Measurements from ENCODE around the gene KITLG. TPM values are rescaled to one million over a fixed set of nuclear protein-coding genes. Genes with fewer than 3 reads are reported as not detected.
"Not testable (repeated sequence)": the region's sequence is repeated elsewhere in the genome, so short reads cannot be mapped to it uniquely, and the experiment has no call there.

Gene KITLG, protein sequence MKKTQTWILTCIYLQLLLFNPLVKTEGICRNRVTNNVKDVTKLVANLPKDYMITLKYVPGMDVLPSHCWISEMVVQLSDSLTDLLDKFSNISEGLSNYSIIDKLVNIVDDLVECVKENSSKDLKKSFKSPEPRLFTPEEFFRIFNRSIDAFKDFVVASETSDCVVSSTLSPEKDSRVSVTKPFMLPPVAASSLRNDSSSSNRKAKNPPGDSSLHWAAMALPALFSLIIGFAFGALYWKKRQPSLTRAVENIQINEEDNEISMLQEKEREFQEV
- 0.57 and 0.58 TPM in 2 replicates for polyA plus RNA-seq (2013)

DNA sequence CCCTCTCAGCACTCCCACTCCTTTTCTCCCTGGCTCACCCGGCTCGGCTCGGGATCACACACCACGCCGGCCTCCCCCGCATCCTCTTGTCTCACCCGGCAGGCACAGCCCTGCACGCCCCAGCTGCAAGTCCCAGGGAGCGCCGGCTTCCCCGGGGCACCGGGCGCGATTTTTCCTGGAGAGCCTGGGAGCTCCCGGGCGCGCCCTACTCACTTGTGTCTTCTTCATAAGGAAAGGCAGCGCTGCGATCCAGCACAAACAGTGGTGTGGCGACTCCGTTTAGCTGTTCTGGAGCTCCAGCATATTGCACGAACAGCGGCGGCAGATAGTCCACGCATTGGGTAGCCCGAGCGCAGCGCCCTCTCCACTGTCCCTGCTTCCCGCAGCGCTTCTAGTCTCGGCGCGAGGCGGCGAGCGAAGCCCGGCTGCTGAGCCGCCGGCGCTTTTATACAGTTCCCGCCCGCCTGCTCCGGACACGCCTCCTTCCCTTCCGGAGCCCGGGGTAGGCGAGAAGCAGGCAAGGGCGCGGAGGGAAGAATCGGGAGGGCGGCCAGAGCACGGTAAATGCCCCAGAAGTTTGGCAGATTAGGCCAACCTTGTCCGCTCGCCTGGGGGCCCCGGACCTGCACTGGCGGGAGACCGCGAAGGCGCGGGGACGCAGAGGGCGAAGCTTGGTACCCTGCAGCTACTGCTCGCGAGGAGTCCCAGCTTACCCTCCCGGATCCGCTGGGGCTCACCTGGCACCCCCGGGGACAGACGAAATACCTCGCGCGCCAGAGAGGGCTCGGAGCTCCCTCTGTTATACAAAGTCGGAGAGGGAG is at the start of gene KITLG:
Gene KITLG, minus strand, starts transcription at position 421 of the 821 bp plus-strand sequence. Its CDS starts 193 bp downstream, at position 228.
- H3K18ac ChIP-seq (ENCODE audit: low read length): peak within 1 kb of the TSS; percentile 68
- no peak within 1 kb of the TSS for H2AK5ac ChIP-seq (ENCODE audit: low read length)
- H2BK5ac ChIP-seq (ENCODE audit: low read depth, low read length, poor library complexity): no peak within 1 kb of the TSS
- H3K23ac ChIP-seq (ENCODE audit: low read length): no peak within 1 kb of the TSS
- peak within 1 kb of the TSS; percentile 96 for H2AFZ ChIP-seq (ENCODE audit: insufficient read depth, low read length, poor library complexity)
- no peak within 1 kb of the TSS for H4K91ac ChIP-seq (ENCODE audit: low read depth, low read length)
- no peak within 1 kb of the TSS for H3K27ac ChIP-seq (ENCODE audit: low read depth, low read length)
- H3K36me3 ChIP-seq (ENCODE audit: control insufficient read depth in 1 of 2, insufficient read depth in 2 of 2, low read length in 2 of 2): no peaks in the 10 kb centered on the region
- peak; percentile 31 to 62 for DNase-seq
- peaks cover 0 to 2% of the 10 kb centered on the region in 2 experiments for H3K4me1 ChIP-seq (ENCODE audit: control insufficient read depth in 1 of 2, insufficient read depth in 2 of 2, low read length in 2 of 2)
- peaks cover 2% of the 10 kb centered on the region for H3K79me1 ChIP-seq (ENCODE audit: low read length)
- H2BK120ac ChIP-seq (ENCODE audit: insufficient read depth, low read length, poor library complexity): no peak within 1 kb of the TSS
- H3K4me3 ChIP-seq (ENCODE audit: low read depth, low read length): peak within 1 kb of the TSS; percentile 71
- H3K9ac ChIP-seq (ENCODE audit: low read length): no peak within 1 kb of the TSS
- H3K14ac ChIP-seq (ENCODE audit: low read length): peak within 1 kb of the TSS; percentile 48
- H3K4ac ChIP-seq (ENCODE audit: low read depth, low read length): no peak within 1 kb of the TSS
- no peak within 1 kb of the TSS for H4K12ac ChIP-seq (ENCODE audit: low read depth, low read length)
- H3K79me2 ChIP-seq (ENCODE audit: control insufficient read depth, insufficient read depth, low read length, poor library complexity): no peaks in the 10 kb centered on the region
- H4K8ac ChIP-seq (ENCODE audit: low read depth, low read length): no peak within 1 kb of the TSS
- no peaks in the 10 kb centered on the region for H3K27me3 ChIP-seq (ENCODE audit: insufficient read depth, low read length)
- H3K9me3 ChIP-seq (ENCODE audit: insufficient read depth, low read depth, low read length): no peaks in the 10 kb centered on the region
- no CpG with 5 or more reads among the region's 73 CpGs for WGBS (ENCODE audit: extremely low coverage, insufficient coverage, insufficient read length)
- H3K4me2 ChIP-seq (ENCODE audit: low read length): peak within 1 kb of the TSS; percentile 98
- H2BK12ac ChIP-seq (ENCODE audit: low read length): peak within 1 kb of the TSS; percentile 13

DNA sequence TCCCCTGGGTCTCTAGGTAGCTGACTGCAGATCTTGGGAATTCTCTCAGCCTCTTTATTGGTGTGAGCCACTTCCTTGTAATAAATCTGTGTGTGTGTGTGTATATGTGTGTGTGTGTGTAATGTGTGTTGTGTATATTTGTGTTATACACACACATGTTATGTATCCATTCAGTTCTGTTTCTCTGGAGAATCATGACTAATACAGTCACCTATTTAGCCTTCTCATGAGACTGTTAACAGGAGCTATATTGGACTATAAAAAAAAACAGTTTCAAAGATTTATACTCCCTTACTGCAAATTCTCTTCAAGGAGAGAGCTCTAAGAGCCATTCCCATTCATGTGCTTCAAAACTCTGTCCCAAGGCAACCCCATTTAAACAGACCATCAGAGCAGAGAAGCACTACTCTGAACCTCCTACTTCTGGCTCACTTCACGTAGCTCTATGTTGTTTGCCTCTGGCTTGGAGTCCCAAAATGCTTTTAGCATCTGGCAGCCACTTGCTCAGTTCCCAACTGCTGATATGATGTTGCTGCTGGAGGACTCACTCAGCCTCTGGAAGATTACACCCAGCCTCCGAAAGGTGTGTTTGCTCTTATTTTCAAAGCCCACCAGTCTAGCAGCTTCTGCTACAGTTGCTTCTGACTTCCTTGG is 48.7 kb upstream of the KITLG start:
- no CpG with 5 or more reads among the region's 2 CpGs for WGBS (ENCODE audit: extremely low coverage, insufficient coverage, insufficient read length)
- no peak overlapping the region for H2BK5ac ChIP-seq (ENCODE audit: low read depth, low read length, poor library complexity)
- no peak overlapping the region for H3K4ac ChIP-seq (ENCODE audit: low read depth, low read length)
- no peak for DNase-seq
- no peak overlapping the region for H4K8ac ChIP-seq (ENCODE audit: low read depth, low read length)
- no peak overlapping the region for H3K23ac ChIP-seq (ENCODE audit: low read length)
- H3K4me1 ChIP-seq (ENCODE audit: control insufficient read depth in 1 of 2, insufficient read depth in 2 of 2, low read length in 2 of 2): no peaks in the 10 kb centered on the region
- H4K12ac ChIP-seq (ENCODE audit: low read depth, low read length): no peak overlapping the region
- no peaks in the 10 kb centered on the region for H3K27me3 ChIP-seq (ENCODE audit: insufficient read depth, low read length)
- H4K91ac ChIP-seq (ENCODE audit: low read depth, low read length): no peak overlapping the region
- no peaks in the 10 kb centered on the region for H3K79me2 ChIP-seq (ENCODE audit: control insufficient read depth, insufficient read depth, low read length, poor library complexity)
- no peak overlapping the region for H3K14ac ChIP-seq (ENCODE audit: low read length)
- H2AK5ac ChIP-seq (ENCODE audit: low read length): no peak overlapping the region
- H3K79me1 ChIP-seq (ENCODE audit: low read length): no peaks in the 10 kb centered on the region
- H3K9ac ChIP-seq (ENCODE audit: low read length): no peak overlapping the region
- H2AFZ ChIP-seq (ENCODE audit: insufficient read depth, low read length, poor library complexity): no peak overlapping the region
- no peak overlapping the region for H3K4me3 ChIP-seq (ENCODE audit: low read depth, low read length)
- H3K9me3 ChIP-seq (ENCODE audit: insufficient read depth, low read depth, low read length): no peaks in the 10 kb centered on the region
- no peak overlapping the region for H3K18ac ChIP-seq (ENCODE audit: low read length)
- H3K4me2 ChIP-seq (ENCODE audit: low read length): no peak overlapping the region
- H2BK12ac ChIP-seq (ENCODE audit: low read length): no peak overlapping the region
- no peak overlapping the region for H2BK120ac ChIP-seq (ENCODE audit: insufficient read depth, low read length, poor library complexity)
- no peaks in the 10 kb centered on the region for H3K36me3 ChIP-seq (ENCODE audit: control insufficient read depth in 1 of 2, insufficient read depth in 2 of 2, low read length in 2 of 2)
- H3K27ac ChIP-seq (ENCODE audit: low read depth, low read length): no peak overlapping the region

DNA sequence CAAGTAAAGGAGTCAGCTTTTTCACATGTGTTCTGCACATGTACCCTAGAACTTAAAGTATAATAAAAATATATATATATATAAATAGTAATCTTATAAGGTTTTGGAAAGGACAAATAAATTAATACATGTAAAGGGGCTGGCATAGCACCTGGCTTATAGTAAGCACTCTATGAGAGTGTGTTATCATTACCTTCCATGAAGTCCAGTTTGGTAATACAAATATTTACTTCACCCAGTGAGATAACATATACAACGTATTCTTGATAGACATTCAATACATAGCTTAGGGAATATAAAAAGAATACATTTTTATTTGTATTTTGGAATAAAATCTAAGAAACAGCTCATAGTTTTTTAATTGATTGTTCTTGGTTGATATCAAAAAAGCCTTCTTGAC is 47.8 kb upstream of the KITLG start:
- not testable (repeated sequence) for H2AK5ac ChIP-seq (ENCODE audit: low read length); H3K23ac ChIP-seq (ENCODE audit: low read length); H3K4me1 ChIP-seq (ENCODE audit: control insufficient read depth in 1 of 2, insufficient read depth in 2 of 2, low read length in 2 of 2); DNase-seq; H4K91ac ChIP-seq (ENCODE audit: low read depth, low read length); H3K18ac ChIP-seq (ENCODE audit: low read length); H2BK120ac ChIP-seq (ENCODE audit: insufficient read depth, low read length, poor library complexity); H3K4me3 ChIP-seq (ENCODE audit: low read depth, low read length); H3K14ac ChIP-seq (ENCODE audit: low read length); H4K8ac ChIP-seq (ENCODE audit: low read depth, low read length); H2BK12ac ChIP-seq (ENCODE audit: low read length); H3K79me1 ChIP-seq (ENCODE audit: low read length); H3K9ac ChIP-seq (ENCODE audit: low read length); H3K27me3 ChIP-seq (ENCODE audit: insufficient read depth, low read length); H3K9me3 ChIP-seq (ENCODE audit: insufficient read depth, low read depth, low read length); H2AFZ ChIP-seq (ENCODE audit: insufficient read depth, low read length, poor library complexity); H4K12ac ChIP-seq (ENCODE audit: low read depth, low read length); H3K4me2 ChIP-seq (ENCODE audit: low read length); H2BK5ac ChIP-seq (ENCODE audit: low read depth, low read length, poor library complexity); H3K79me2 ChIP-seq (ENCODE audit: control insufficient read depth, insufficient read depth, low read length, poor library complexity); H3K27ac ChIP-seq (ENCODE audit: low read depth, low read length); H3K36me3 ChIP-seq (ENCODE audit: control insufficient read depth in 1 of 2, insufficient read depth in 2 of 2, low read length in 2 of 2); H3K4ac ChIP-seq (ENCODE audit: low read depth, low read length)
- WGBS (ENCODE audit: extremely low coverage, insufficient coverage, insufficient read length): no CpG with 5 or more reads among the region's 1 CpG

DNA sequence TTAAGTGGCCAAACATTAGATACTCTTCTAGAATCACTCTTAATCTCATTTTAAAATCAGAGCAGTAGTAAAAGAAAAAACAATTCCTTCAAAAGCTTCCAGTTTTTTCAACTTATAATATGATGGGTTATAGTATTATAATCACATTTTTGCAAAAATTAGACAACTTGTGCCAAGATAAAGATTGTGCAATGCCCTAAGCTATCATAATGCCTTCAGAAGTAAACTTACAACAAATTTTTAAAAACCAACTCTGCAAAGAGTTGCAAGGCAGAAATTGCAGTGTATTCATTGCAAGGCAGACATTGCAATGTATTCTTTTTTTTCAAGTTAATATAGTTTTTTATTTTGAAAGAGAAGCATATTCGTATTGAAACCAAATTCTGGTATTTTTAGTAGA is 47.2 kb upstream of the KITLG start:
- no peak overlapping the region for H3K4me2 ChIP-seq (ENCODE audit: low read length)
- H3K18ac ChIP-seq (ENCODE audit: low read length): no peak overlapping the region
- H2AK5ac ChIP-seq (ENCODE audit: low read length): no peak overlapping the region
- H2AFZ ChIP-seq (ENCODE audit: insufficient read depth, low read length, poor library complexity): no peak overlapping the region
- H3K4me1 ChIP-seq (ENCODE audit: control insufficient read depth in 1 of 2, insufficient read depth in 2 of 2, low read length in 2 of 2): no peaks in the 10 kb centered on the region
- no peak overlapping the region for H3K23ac ChIP-seq (ENCODE audit: low read length)
- H2BK5ac ChIP-seq (ENCODE audit: low read depth, low read length, poor library complexity): no peak overlapping the region
- H2BK120ac ChIP-seq (ENCODE audit: insufficient read depth, low read length, poor library complexity): no peak overlapping the region
- no peak overlapping the region for H4K91ac ChIP-seq (ENCODE audit: low read depth, low read length)
- H3K14ac ChIP-seq (ENCODE audit: low read length): no peak overlapping the region
- H3K9me3 ChIP-seq (ENCODE audit: insufficient read depth, low read depth, low read length): no peaks in the 10 kb centered on the region
- H3K4ac ChIP-seq (ENCODE audit: low read depth, low read length): no peak overlapping the region
- no peak overlapping the region for H4K8ac ChIP-seq (ENCODE audit: low read depth, low read length)
- no peaks in the 10 kb centered on the region for H3K79me2 ChIP-seq (ENCODE audit: control insufficient read depth, insufficient read depth, low read length, poor library complexity)
- H3K9ac ChIP-seq (ENCODE audit: low read length): no peak overlapping the region
- H4K12ac ChIP-seq (ENCODE audit: low read depth, low read length): no peak overlapping the region
- H3K27ac ChIP-seq (ENCODE audit: low read depth, low read length): no peak overlapping the region
- no peaks in the 10 kb centered on the region for H3K27me3 ChIP-seq (ENCODE audit: insufficient read depth, low read length)
- H3K36me3 ChIP-seq (ENCODE audit: control insufficient read depth in 1 of 2, insufficient read depth in 2 of 2, low read length in 2 of 2): no peaks in the 10 kb centered on the region
- DNase-seq: no peak
- no CpG with 5 or more reads among the region's 1 CpG for WGBS (ENCODE audit: extremely low coverage, insufficient coverage, insufficient read length)
- no peaks in the 10 kb centered on the region for H3K79me1 ChIP-seq (ENCODE audit: low read length)
- no peak overlapping the region for H2BK12ac ChIP-seq (ENCODE audit: low read length)
- no peak overlapping the region for H3K4me3 ChIP-seq (ENCODE audit: low read depth, low read length)
